HepG2 (cell line): ENCODE measurements around the gene PSMB3. TPM values are rescaled to one million over a fixed set of nuclear protein-coding genes. Genes with fewer than 3 reads are reported as not detected.

Experiments used
- CTCF ChIP-seq: sonication (generic); formaldehyde crosslinking; IDR thresholded peaks from 2 replicates; pipeline ENCODE4 v1.5.0; 2020; ENCODE audit warnings: mild to moderate bottlenecking, missing genetic modification reagents, moderate library complexity
- ETS1 ChIP-seq: sonication (generic); formaldehyde crosslinking; IDR thresholded peaks from 2 replicates; pipeline ENCODE4 v1.4.0; 2020; ENCODE audit warnings: missing genetic modification reagents
- HDAC2 ChIP-seq: sonication (generic); formaldehyde crosslinking; IDR thresholded peaks from 2 replicates; pipeline ENCODE4 v1.4.0; 2020; ENCODE audit warnings: missing genetic modification reagents
- HNF1B ChIP-seq: sonication (generic); formaldehyde crosslinking; IDR thresholded peaks from 2 replicates; pipeline ENCODE4 v1.5.1; 2020; ENCODE audit warnings: mild to moderate bottlenecking, moderate library complexity, missing genetic modification reagents
- NFRKB ChIP-seq: fragments of 450-650 bp; IDR thresholded peaks from 2 replicates; pipeline ENCODE4 v1.6.1; 2017
- NONO ChIP-seq, 2 experiments: fragments of 450-650 bp in 1 of 2; sonication (generic) in 1 of 2; formaldehyde crosslinking in 1 of 2; IDR thresholded peaks in 1 of 2; conservative IDR thresholded peaks in 1 of 2; 2 replicates each; pipeline versions ENCODE4 v1.6.1 to v1.8.0; 2017 to 2022; ENCODE audit warnings: mild to moderate bottlenecking in 1 of 2, missing genetic modification reagents in 1 of 2, moderate library complexity in 1 of 2
- NR2F6 ChIP-seq, 2 experiments: IDR thresholded peaks; 2 replicates each; pipeline ENCODE4 v1.6.1; 2016; ENCODE audit warnings: antibody characterized with exemption in 1 of 2, mild to moderate bottlenecking in 1 of 2
- SAP130 ChIP-seq: IDR thresholded peaks from 2 replicates; pipeline ENCODE4 v1.6.1; 2016; ENCODE audit warnings: low read depth
- SMARCE1 ChIP-seq: fragments of 450-650 bp; IDR thresholded peaks from 2 replicates; pipeline ENCODE4 v1.6.1; 2017; ENCODE audit warnings: borderline replicate concordance
- SNAPC2 ChIP-seq: sonication (generic); formaldehyde crosslinking; IDR thresholded peaks from 2 replicates; pipeline ENCODE4 v1.8.1; 2022; ENCODE audit warnings: mild to moderate bottlenecking, missing genetic modification reagents
- TEAD3 ChIP-seq: optimal IDR thresholded peaks from 2 replicates; pipeline ENCODE3; 2016; ENCODE audit warnings: borderline replicate concordance
- TERF1 ChIP-seq: sonication (generic); formaldehyde crosslinking; IDR thresholded peaks from 2 replicates; pipeline ENCODE4 v1.8.0; 2022; ENCODE audit warnings: mild to moderate bottlenecking, missing genetic modification reagents, moderate library complexity
- YEATS4 ChIP-seq: sonication (generic); formaldehyde crosslinking; IDR thresholded peaks from 2 replicates; pipeline ENCODE4 v1.4.0; 2020; ENCODE audit warnings: missing genetic modification reagents, borderline replicate concordance
- ZBTB14 ChIP-seq: sonication (generic); formaldehyde crosslinking; IDR thresholded peaks from 2 replicates; pipeline ENCODE4 v1.4.0; 2020; ENCODE audit warnings: missing genetic modification reagents
- ZFP36L1 ChIP-seq: sonication (generic); formaldehyde crosslinking; IDR thresholded peaks from 2 replicates; pipeline ENCODE4 v1.8.0; 2022; ENCODE audit warnings: mild to moderate bottlenecking, missing genetic modification reagents, moderate library complexity
- ZNF251 ChIP-seq: sonication (generic); formaldehyde crosslinking; IDR thresholded peaks from 2 replicates; pipeline ENCODE4 v1.9.0; 2021; ENCODE audit warnings: mild to moderate bottlenecking, missing genetic modification reagents
- ZNF30 ChIP-seq: sonication (generic); formaldehyde crosslinking; IDR thresholded peaks from 2 replicates; pipeline ENCODE4 v1.5.0; 2020; ENCODE audit warnings: mild to moderate bottlenecking, missing genetic modification reagents
- ZNF326 ChIP-seq: sonication (generic); formaldehyde crosslinking; IDR thresholded peaks from 2 replicates; pipeline ENCODE4 v1.4.0; 2020; ENCODE audit warnings: missing genetic modification reagents, borderline replicate concordance
- ZNF431 ChIP-seq: sonication (generic); formaldehyde crosslinking; IDR thresholded peaks from 2 replicates; pipeline ENCODE4 v1.9.0; 2022; ENCODE audit warnings: missing genetic modification reagents, low read depth, mild to moderate bottlenecking, borderline replicate concordance
- ZNF782 ChIP-seq: sonication (generic); formaldehyde crosslinking; IDR thresholded peaks from 2 replicates; pipeline ENCODE4 v1.4.0; 2020; ENCODE audit warnings: missing genetic modification reagents, mild to moderate bottlenecking, borderline replicate concordance
- ZNF816 ChIP-seq: sonication (generic); formaldehyde crosslinking; IDR thresholded peaks from 2 replicates; pipeline ENCODE4 v1.8.0; 2022; ENCODE audit warnings: missing genetic modification reagents, mild to moderate bottlenecking, borderline replicate concordance
- ZNF850 ChIP-seq: sonication (generic); formaldehyde crosslinking; conservative IDR thresholded peaks from 2 replicates; pipeline ENCODE4 v1.9.0; 2021; ENCODE audit warnings: mild to moderate bottlenecking, missing genetic modification reagents
- ZSCAN12 ChIP-seq: sonication (generic); formaldehyde crosslinking; IDR thresholded peaks from 2 replicates; pipeline ENCODE4 v1.9.0; 2021; ENCODE audit warnings: mild to moderate bottlenecking, missing genetic modification reagents
- polyA plus RNA-seq, 8 experiments: library from polyadenylated mRNA; depleted of rRNA in 3 of 8; stranded (reverse) in 7 of 8; unstranded in 1 of 8; fragments of >200 nt; fragmentation: Illumina TruSeq in 4 of 8; extraction: Trizol in 4 of 8; gene quantifications; 2 replicates each; pipeline versions ENCODE4 v1.2.1 to v1.2.3, GENCODE V29; 2011 to 2016; ENCODE audit warnings: low read depth in 4 of 8, missing spikeins in 1 of 8, mixed read lengths in 1 of 8; ENCODE audit not compliant: insufficient read depth in 1 of 8
- total RNA-seq, 5 experiments: library from RNA; depleted of rRNA; stranded (reverse); fragments of >200 nt; fragmentation: Illumina TruSeq; extraction: Trizol; gene quantifications; 2 replicates each; pipeline ENCODE4 v1.2.3, GENCODE V29; 2016; ENCODE audit warnings: low read depth in 1 of 5

Gene PSMB3
- total and polyA plus RNA-seq, 2 of the 13 experiments (the other 11 are each of a cell fraction or from before 2014, with no cell fraction given), result 366 to 517 TPM

GRCh38 chr17:38729886-38730525 lies 22.5 kb upstream of the PSMB3 start, which contains the start of gene CISD3 (continued):
- TF ChIP-seq ZNF816, result peak; percentile 23; the same call in 1 of the 2 replicates
- no peak for TF ChIP-seq HNF1B (CRISPR knock-in tag)
- TF ChIP-seq ZNF251 (CRISPR knock-in tag), result no peak
- TF ChIP-seq TEAD3 (CRISPR knock-in tag), result peak; percentile 21
- no peak for TF ChIP-seq ZNF30 (CRISPR knock-in tag)
- TF ChIP-seq YEATS4 (CRISPR knock-in tag), result peak; percentile 85
- no peak for TF ChIP-seq NONO (IDR thresholded peaks at IDR 0.05)
- TF ChIP-seq NONO (CRISPR knock-in tag; conservative IDR thresholded peaks at IDR 0.05), result no peak
- TF ChIP-seq NFRKB, result no peak
- TF ChIP-seq ZNF782, result no peak
- TF ChIP-seq ZNF326 (CRISPR knock-in tag), result peak; percentile 83; the same call in 1 of the 2 replicates
- TF ChIP-seq CTCF (CRISPR knock-in tag), result peak; percentile 79
- peak; percentile 56; the same call in 1 of the 2 replicates for TF ChIP-seq ZFP36L1 (CRISPR knock-in tag)
- TF ChIP-seq HDAC2, result no peak
- TF ChIP-seq TERF1, result no peak
- no peak for TF ChIP-seq SMARCE1
- TF ChIP-seq ZNF850 (CRISPR knock-in tag), result no peak
- 0 out of 2 replicates have a peak, but pooled peaks have one; percentile 22 for TF ChIP-seq ZSCAN12
- TF ChIP-seq ZBTB14, result peak; percentile 57; the same call in 1 of the 2 replicates
- peak; percentile 83 for TF ChIP-seq SAP130 (CRISPR knock-in tag)
- TF ChIP-seq NR2F6 (IDR thresholded peaks at IDR 0.05), result no peak
- TF ChIP-seq NR2F6 (CRISPR knock-in tag; IDR thresholded peaks at IDR 0.05), result no peak
- TF ChIP-seq ZNF431 (CRISPR knock-in tag), result peak; percentile 79; the same call in 1 of the 2 replicates
- TF ChIP-seq SNAPC2 (CRISPR knock-in tag), result no peak
- peak; percentile 88; the same call in 1 of the 2 replicates for TF ChIP-seq ETS1 (CRISPR knock-in tag)
